H1 (cell line): Measurements from ENCODE around the gene WNT5A. TPM values are rescaled to one million over a fixed set of nuclear protein-coding genes. Genes with fewer than 3 reads are reported as not detected.

Source experiments
- CHD2 ChIP-seq: IDR thresholded peaks from 2 replicates; pipeline ENCODE4 v1.6.1; 2012; ENCODE audit warnings: low read length, improper control_type of control experiment
- JUN ChIP-seq: IDR thresholded peaks from 2 replicates; pipeline ENCODE4 v1.6.1; 2011; ENCODE audit warnings: low read depth, mild to moderate bottlenecking, improper control_type of control experiment, low read length
- POLR2A ChIP-seq, 2 experiments: IDR thresholded peaks; 1 replicate in 1 of 2; 2 replicates in 1 of 2; pipeline ENCODE4 v1.6.1; 2011; ENCODE audit warnings: low read depth in 2 of 2, low read length in 2 of 2, mild to moderate bottlenecking in 2 of 2; ENCODE audit errors: control extremely low read depth in 1 of 2
- polyA plus RNA-seq, 7 experiments: library from polyadenylated mRNA; depleted of rRNA in 3 of 7; stranded (reverse) in 5 of 7; unstranded in 2 of 7; fragments of >200 nt in 5 of 7; fragments of 200-250 nt in 2 of 7; gene quantifications; 1 replicate in 5 of 7; 2 replicates in 1 of 7; 4 replicates in 1 of 7; pipeline versions ENCODE4 v1.2.1 to v1.2.3, GENCODE V29; 2011 to 2013; ENCODE audit warnings: missing spikeins in 2 of 7, mixed read lengths in 2 of 7
- total RNA-seq: library from RNA; stranded (reverse); fragmentation: NEBNext Ultra II Directional; extraction: Animal tissue kit (Norgen Biotek cat#: 25700); gene quantifications from 2 replicates; pipeline ENCODE4 v1.2.1, GENCODE V29; 2021

Gene WNT5A
- total and polyA plus RNA-seq, 2 of the 8 experiments (the other 6 are each of a cell fraction or from before 2014, with no cell fraction given) = 3.9 to 5.6 TPM

- TF ChIP-seq JUN (no peak), POLR2A (IDR thresholded peaks at IDR 0.05; ENCODE audit: control extremely low read depth in 1 of 2, low read depth in 2 of 2, low read length in 2 of 2) (no peak), CHD2 (no peak)
Measured at GRCh38 chr3:55439657-55440056, 47.4 kb downstream of the WNT5A start (continued).
